Measurements from ENCODE around the gene STRA6. TPM values are rescaled to one million over a fixed set of nuclear protein-coding genes. Genes with fewer than 3 reads are reported as not detected.

STRA6 gene
- total and polyA plus RNA-seq, 2 of the 8 experiments (the other 6 are each of a cell fraction or from before 2014, with no cell fraction given): 9.3 to 14.5 TPM

DNA sequence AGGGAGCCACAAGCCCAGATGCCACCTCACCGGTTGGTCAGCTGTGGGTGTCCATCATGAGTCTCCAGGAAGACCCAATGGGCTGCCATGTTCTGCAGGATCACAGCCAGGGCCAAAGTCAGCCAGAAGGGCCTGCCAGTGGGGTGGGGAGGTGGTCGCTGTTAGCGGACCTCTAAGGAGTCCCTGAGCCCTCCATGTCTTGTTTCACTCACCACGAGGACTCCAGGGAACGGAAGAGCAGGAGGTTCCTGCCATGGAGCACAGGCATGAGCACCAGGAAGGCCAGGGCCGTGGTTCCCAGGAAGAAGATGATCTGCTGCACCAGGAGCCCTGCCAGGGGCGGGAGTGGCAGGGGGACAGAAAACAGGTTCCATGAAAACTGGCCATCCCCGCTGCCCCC, 20.5 kb downstream of the STRA6 start:
- Histone ChIP-seq H3K9me3 (ENCODE audit: insufficient read depth in 2 of 2, low read depth in 1 of 2, low read length in 1 of 2) (no peaks in the 10 kb centered on the region), H2BK15ac (ENCODE audit: low read length) (no peak overlapping the region), H3K23ac (ENCODE audit: insufficient read length) (no peak overlapping the region), H3K79me1 (ENCODE audit: low read depth, low read length) (no peaks in the 10 kb centered on the region; the same call in 1 of the 2 replicates), H2BK5ac (ENCODE audit: low read depth, low read length) (no peak overlapping the region), H3K56ac (replicated peaks; ENCODE audit: insufficient read length, low read depth, low read length) (no peak overlapping the region), H3K4me3 (ENCODE audit: extremely low read depth in 1 of 4, insufficient read depth in 2 of 4, low read depth in 3 of 4, low read length in 4 of 4) (no peak overlapping the region), H3K27ac (ENCODE audit: low read depth, low read length) (no peak overlapping the region), H2AFZ (ENCODE audit: low read length) (no peak overlapping the region), H2BK20ac (ENCODE audit: low read length) (no peak overlapping the region), H2BK12ac (ENCODE audit: low read depth, low read length) (no peak overlapping the region), H2BK120ac (replicated peaks; ENCODE audit: low read depth, low read length) (no peak overlapping the region), H3K9ac (replicated peaks in 1 of 4; ENCODE audit: extremely low read depth in 1 of 4, low read depth in 3 of 4, low read length in 3 of 4) (no peak overlapping the region), H3K79me2 (ENCODE audit: control insufficient read depth in 1 of 2, insufficient read depth in 2 of 2, low read length in 2 of 2) (no peaks in the 10 kb centered on the region), H3K4me2 (ENCODE audit: insufficient read depth in 1 of 2, low read depth in 2 of 2, low read length in 2 of 2) (no peak overlapping the region), H4K91ac (replicated peaks; ENCODE audit: insufficient read length, low read length) (no peak overlapping the region), H3K18ac (ENCODE audit: extremely low read depth, low read length) (no peak overlapping the region), H3K4ac (replicated peaks; ENCODE audit: insufficient read length, low read depth, low read length) (no peak overlapping the region), H3K23me2 (ENCODE audit: low read depth, low read length) (no peaks in the 10 kb centered on the region), H4K20me1 (replicated peaks in 1 of 2; ENCODE audit: control insufficient read depth in 1 of 2, insufficient read depth in 2 of 2, low read length in 2 of 2) (peaks cover 0 to 2% of the 10 kb centered on the region in 2 experiments), H3K27me3 (replicated peaks in 1 of 4; ENCODE audit: control insufficient read depth in 3 of 4, extremely low read depth in 1 of 4, insufficient read depth in 3 of 4, low read length in 3 of 4) (no peaks in the 10 kb centered on the region; a peak in 1 of 7 replicates), H3K4me1 (replicated peaks in 1 of 4; ENCODE audit: control insufficient read depth in 3 of 4, insufficient read depth in 4 of 4, low read length in 3 of 4) (no peaks in the 10 kb centered on the region), H2AK5ac (ENCODE audit: low read depth, low read length) (no peak overlapping the region), H4K8ac (ENCODE audit: extremely low read depth, insufficient read depth, low read length) (no peak overlapping the region), H3K14ac (ENCODE audit: insufficient read length) (no peak overlapping the region), H3K36me3 (ENCODE audit: control insufficient read depth in 2 of 4, insufficient read depth in 4 of 4, low read length in 3 of 4) (no peaks in the 10 kb centered on the region), H4K5ac (ENCODE audit: insufficient read length, low read depth, low read length) (no peak overlapping the region)
- DNase-seq (ENCODE audit: low read depth in 1 of 2, low spot score in 2 of 2): no peak
- 91% methylated on average over 7 of the region's 8 CpGs; no CpG with 5 or more reads in 1 of the 2 experiments for WGBS, 2 experiments (ENCODE audit: extremely low coverage in 1 of 2, insufficient coverage in 1 of 2, insufficient read length in 1 of 2, insufficient replicate concordance in 2 of 2, low coverage in 1 of 2, low lambda C conversion rate in 2 of 2, missing lambda C conversion rate in 1 of 2)
- CTCF ChIA-PET (ENCODE audit: partially characterized antibody): interaction anchor here (1.0 to 2.9 kb wide), 3 partner anchors 126 to 141 kb away, joined by 5 to 12 read pairs (median 6); no protein-coding TSS in a partner anchor
- TF ChIP-seq ZNF274 (IDR thresholded peaks at IDR 0.05; ENCODE audit: borderline replicate concordance, extremely low read depth, low read length) (no peak), TAF7 (optimal IDR thresholded peaks at IDR 0.05; ENCODE audit: borderline replicate concordance, low read depth, low read length) (no peak), ASH2L (IDR thresholded peaks at IDR 0.05; ENCODE audit: low read length) (no peak), CHD1 (IDR thresholded peaks at IDR 0.05; ENCODE audit: low read depth, low read length) (no peak), TCF12 (IDR thresholded peaks at IDR 0.05; ENCODE audit: low read depth, low read length) (no peak), CEBPB (IDR thresholded peaks at IDR 0.05; ENCODE audit: low read depth, low read length) (no peak), RFX5 (IDR thresholded peaks at IDR 0.05; ENCODE audit: borderline replicate concordance, low read depth, low read length) (no peak), NRF1 (IDR thresholded peaks at IDR 0.05; ENCODE audit: low read depth, low read length) (no peak), CTBP2 (IDR thresholded peaks at IDR 0.05; ENCODE audit: borderline replicate concordance, insufficient read depth, insufficient read length, low read length) (no peak)
- TF ChIP-seq, protein P1, sequence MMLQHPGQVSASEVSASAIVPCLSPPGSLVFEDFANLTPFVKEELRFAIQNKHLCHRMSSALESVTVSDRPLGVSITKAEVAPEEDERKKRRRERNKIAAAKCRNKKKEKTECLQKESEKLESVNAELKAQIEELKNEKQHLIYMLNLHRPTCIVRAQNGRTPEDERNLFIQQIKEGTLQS (IDR thresholded peaks at IDR 0.05; ENCODE audit: insufficient read depth, low read depth, low read length): no peak
- FAIRE-seq: no peak
- POLR2A ChIA-PET (ENCODE audit: partially characterized antibody): interaction anchor here (0.9 to 2.7 kb wide), 4 partner anchors 9 to 14 kb away, joined by 3 to 6 read pairs (median 4); partner anchors contain the start of gene ISLR

Data from H1 (cell line).